BJ (cell line): Measurements from ENCODE around the gene BUB1B. TPM values are rescaled to one million over a fixed set of nuclear protein-coding genes. Genes with fewer than 3 reads are reported as not detected.

ENCODE experiments used
- CTCF ChIA-PET: fragments of 350-600 bp; formaldehyde crosslinking; extraction: SDS; loops from one replicate; lab custom pipeline; 2021; ENCODE audit warnings: antibody characterized with exemption, inconsistent platforms; lab: Yijun Ruan, JAX
- POLR2A ChIA-PET: fragments of 300-600 bp; sonication (Branson Sonifier 250); formaldehyde crosslinking; extraction: SDS; loops from one replicate; lab custom pipeline; 2021; ENCODE audit warnings: antibody characterized with exemption; lab: Charles Lee
- DNase-seq: peaks from one replicate; pipeline ENCODE4 v3.0.0-alpha.2; 2011; ENCODE audit warnings: low read depth
- H3K27me3 ChIP-seq: 2 replicates; pipeline ENCODE4 v1.6.0; 2011; ENCODE audit warnings: low read length; ENCODE audit not compliant: control insufficient read depth, insufficient read depth
- H3K36me3 ChIP-seq: 2 replicates; pipeline ENCODE4 v1.5.1; 2011; ENCODE audit warnings: low read length; ENCODE audit not compliant: control insufficient read depth, insufficient read depth
- H3K4me3 ChIP-seq: 2 replicates; pipeline ENCODE4 v1.5.1; 2011; ENCODE audit warnings: low read depth, mild to moderate bottlenecking, control low read depth, low read length
- polyA plus RNA-seq: library from polyadenylated mRNA; depleted of rRNA; stranded (reverse); fragments of >200 nt; gene quantifications from 2 replicates; pipeline ENCODE4 v1.2.3, GENCODE V29; 2011
- TF ChIP-seq, protein P1 (sequence below): IDR thresholded peaks from 2 replicates; pipeline ENCODE4 v1.5.1; 2011; ENCODE audit warnings: low read depth, mild to moderate bottlenecking, control low read depth, inconsistent platforms, low read length, moderate library complexity; ENCODE audit not compliant: insufficient read depth

Gene BUB1B
- polyA plus RNA-seq, 1 experiment = 12.8 TPM

DNA sequence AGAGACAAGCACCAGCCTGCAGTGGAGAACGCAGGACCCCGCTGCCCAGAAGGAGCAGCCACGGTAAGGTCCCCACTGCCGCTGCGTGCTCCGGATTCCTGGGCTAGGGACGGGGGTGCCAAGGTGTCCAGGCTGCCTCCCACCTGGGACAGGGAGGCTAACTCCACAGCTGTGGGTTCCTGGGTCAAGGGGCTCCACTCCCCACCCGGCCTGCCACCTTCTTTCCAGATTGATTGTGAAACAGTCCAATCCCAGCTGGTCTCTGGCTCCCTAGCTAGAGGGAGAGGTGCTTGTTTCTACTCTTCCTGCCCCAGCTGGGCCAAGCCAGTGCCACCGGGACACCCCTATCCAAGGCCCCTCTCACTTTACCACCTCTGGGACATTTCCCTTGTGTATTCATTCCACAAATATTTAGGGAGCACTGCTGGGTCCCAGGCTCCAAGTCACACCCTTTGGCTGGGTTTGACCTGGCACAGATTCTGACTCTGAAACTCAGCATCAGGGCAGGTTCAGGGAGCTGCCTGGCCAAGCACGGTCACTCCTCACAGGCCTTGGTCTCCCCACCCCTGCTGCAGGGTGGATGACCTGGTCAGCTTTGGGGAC is 79.9 kb downstream of the BUB1B start:
- Histone ChIP-seq H3K4me3 (no peak overlapping the region), H3K27me3 (peaks cover 19% of the 10 kb centered on the region), H3K36me3 (no peaks in the 10 kb centered on the region)
- no peak for DNase-seq
- CTCF ChIA-PET = interaction anchor here (0.8 to 3.8 kb wide), 5 partner anchors 10 to 38 kb away, joined by 3 to 32 read pairs (median 5); no protein-coding TSS in a partner anchor
- POLR2A ChIA-PET = no interaction called here
- TF ChIP-seq, protein P1, sequence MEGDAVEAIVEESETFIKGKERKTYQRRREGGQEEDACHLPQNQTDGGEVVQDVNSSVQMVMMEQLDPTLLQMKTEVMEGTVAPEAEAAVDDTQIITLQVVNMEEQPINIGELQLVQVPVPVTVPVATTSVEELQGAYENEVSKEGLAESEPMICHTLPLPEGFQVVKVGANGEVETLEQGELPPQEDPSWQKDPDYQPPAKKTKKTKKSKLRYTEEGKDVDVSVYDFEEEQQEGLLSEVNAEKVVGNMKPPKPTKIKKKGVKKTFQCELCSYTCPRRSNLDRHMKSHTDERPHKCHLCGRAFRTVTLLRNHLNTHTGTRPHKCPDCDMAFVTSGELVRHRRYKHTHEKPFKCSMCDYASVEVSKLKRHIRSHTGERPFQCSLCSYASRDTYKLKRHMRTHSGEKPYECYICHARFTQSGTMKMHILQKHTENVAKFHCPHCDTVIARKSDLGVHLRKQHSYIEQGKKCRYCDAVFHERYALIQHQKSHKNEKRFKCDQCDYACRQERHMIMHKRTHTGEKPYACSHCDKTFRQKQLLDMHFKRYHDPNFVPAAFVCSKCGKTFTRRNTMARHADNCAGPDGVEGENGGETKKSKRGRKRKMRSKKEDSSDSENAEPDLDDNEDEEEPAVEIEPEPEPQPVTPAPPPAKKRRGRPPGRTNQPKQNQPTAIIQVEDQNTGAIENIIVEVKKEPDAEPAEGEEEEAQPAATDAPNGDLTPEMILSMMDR = no peak

DNA sequence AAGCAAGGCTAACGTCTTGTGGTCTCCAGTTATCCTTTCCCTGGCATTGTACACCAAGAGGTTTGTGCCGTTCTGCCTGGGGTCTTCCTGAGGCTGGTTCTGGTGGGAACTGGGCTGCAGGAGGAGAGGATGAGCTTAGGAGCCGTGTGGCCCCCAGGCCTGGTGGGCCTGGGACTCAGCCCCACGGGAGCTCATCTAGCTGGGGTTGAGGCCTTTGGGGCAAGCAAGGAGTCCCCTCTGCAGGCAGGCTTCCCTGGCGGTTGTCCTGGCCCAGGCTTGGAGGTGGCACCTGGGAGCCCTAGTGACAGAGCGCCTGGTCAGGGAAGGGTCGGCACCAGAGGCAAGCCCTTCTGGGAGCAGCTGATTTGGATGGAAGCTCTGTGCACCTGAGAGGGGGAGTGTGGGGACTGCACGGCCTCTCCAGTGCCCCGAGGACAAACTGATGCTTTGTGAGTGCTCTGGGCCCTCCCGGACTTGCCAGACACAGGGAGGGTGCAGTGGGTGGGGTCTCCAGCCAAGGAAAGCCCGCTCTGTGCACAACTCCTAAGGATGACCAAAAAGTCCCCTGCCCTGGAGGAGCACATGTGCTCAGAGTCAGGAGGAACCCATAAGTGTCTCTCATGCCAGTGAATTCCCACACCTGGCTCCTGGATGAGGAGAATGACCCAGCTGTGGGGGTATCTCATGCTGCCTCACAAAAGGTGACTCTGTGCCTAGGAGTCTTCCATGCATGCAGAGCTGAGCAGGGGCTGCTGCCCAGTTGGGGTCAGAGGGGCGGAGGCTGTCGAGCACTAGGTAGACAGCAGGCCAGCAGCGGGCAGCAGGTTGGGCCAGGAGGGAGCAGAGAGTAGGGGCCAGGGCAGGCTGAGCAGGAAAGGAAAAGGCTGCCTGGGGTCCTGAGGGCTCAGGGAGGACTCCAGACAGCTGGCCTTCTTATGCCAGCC is 80.7 kb downstream of the BUB1B start:
- TF ChIP-seq, protein P1 = no peak
- ChIA-PET CTCF (interaction anchor here (0.8 to 1.5 kb wide), 6 partner anchors 9 to 38 kb away, joined by 3 to 5 read pairs (median 4); no protein-coding TSS in a partner anchor), POLR2A (no interaction called here)
- Histone ChIP-seq H3K4me3 (no peak overlapping the region), H3K36me3 (no peaks in the 10 kb centered on the region), H3K27me3 (peaks cover 24% of the 10 kb centered on the region)
- no peak for DNase-seq

DNA sequence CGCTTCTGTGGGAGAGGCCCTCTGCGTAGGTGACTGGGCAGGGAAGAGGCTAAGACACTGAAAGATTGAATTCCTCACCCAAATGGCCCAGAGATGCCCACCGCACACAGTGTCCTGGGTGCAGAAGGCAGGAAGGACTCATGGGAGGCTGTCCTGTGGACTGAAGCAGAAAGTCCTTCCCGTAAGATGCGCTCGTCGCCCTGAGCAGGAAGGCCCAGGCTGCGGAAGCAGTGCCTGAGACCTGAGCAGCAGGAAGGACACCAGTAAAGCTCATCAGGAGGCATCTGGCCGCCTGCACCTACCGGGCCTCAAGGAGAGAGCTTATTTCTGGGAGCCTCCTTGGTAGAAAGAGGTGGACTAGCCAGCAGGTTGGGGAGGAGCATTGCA is 81.3 kb downstream of the BUB1B start:
- no peaks in the 10 kb centered on the region for H3K36me3 ChIP-seq
- TF ChIP-seq, protein P1 = no peak
- no peak for DNase-seq
- H3K27me3 ChIP-seq = peaks cover 29% of the 10 kb centered on the region
- H3K4me3 ChIP-seq = no peak overlapping the region
- POLR2A ChIA-PET = no interaction called here
- CTCF ChIA-PET = interaction anchor here (1.2 to 1.5 kb wide), 3 partner anchors 15 to 37 kb away, joined by 4 read pairs; no protein-coding TSS in a partner anchor

DNA sequence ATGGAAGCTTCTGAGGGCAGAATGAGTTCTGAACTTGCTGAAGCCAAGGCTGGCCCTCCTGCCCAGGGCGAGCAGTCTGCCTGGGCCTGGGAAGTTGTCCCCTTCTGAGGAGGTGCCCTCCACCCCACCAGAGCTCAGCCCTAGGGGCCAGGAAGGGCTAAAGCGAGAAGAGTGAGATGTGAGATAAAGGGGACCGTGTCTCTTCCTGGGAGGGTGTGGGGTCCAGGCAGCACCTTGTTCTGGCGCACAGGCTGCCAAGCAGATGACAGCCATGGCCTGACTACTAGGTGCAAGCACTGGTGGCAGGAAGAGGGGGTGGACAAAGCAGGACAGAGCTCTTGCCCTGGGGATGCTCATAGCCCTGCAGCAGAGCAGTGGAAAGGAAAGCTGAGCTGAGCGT is 81.7 kb downstream of the BUB1B start:
- no peaks in the 10 kb centered on the region for H3K36me3 ChIP-seq
- POLR2A ChIA-PET = no interaction called here
- CTCF ChIA-PET = interaction anchor here (1.2 to 1.5 kb wide), 3 partner anchors 15 to 37 kb away, joined by 4 read pairs; no protein-coding TSS in a partner anchor
- TF ChIP-seq, protein P1 = no peak
- no peak overlapping the region for H3K4me3 ChIP-seq
- peaks cover 32% of the 10 kb centered on the region for H3K27me3 ChIP-seq
- DNase-seq = no peak
